ENCODE measurements around the gene CAPN10. TPM values are rescaled to one million over a fixed set of nuclear protein-coding genes. Genes with fewer than 3 reads are reported as not detected.
"Not testable (repeated sequence)": the region's sequence is repeated elsewhere in the genome, so short reads cannot be mapped to it uniquely, and the experiment has no call there.

Gene CAPN10
- total RNA-seq, 1 donor from 2014 or later = 12.3 TPM

GRCh38 chr2:240563231-240563630 lies 23.3 kb upstream of the CAPN10 start:
- DNase-seq (ENCODE audit: low spot score) = not testable (repeated sequence)

DNA sequence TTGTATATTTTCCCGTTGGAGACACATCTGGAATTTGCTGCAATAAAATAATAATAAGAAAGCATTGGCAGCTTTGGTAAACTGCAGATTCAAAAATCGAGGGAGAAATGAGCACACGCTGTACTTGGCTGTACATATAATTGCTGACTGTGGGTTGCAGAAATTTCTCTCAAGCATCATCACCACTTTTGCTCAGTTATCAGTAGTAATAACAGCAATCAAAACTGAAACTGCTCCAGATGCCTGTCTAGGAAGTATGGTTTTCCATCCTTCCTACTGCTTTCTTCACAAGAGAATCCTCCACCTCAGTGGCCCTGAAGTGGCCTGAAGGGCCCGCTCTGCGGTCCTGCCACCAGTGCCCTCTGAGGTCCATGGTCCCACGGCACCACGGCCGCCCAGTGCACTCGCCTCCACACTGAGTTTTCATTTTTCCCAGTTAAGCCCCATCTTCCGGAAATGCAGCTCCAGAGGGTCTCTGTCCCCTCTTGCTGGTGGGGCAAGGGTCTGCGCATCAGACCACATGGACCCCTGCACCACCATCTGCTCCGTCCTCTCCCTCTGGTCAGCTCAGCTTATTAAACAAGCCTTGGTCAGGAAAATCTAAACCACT lies 22.5 kb upstream of the CAPN10 start:
- no peak for DNase-seq (ENCODE audit: low spot score)

- no peak for DNase-seq (ENCODE audit: low spot score)
Observed at GRCh38 chr2:240564561-240565332, 21.8 kb upstream of the CAPN10 start.

- DNase-seq (ENCODE audit: low spot score) = peak; percentile 91
Observed at GRCh38 chr2:240565333-240566202, 21.0 kb upstream of the CAPN10 start.

GRCh38 chr2:240566203-240567136 lies 20.1 kb upstream of the CAPN10 start:
- DNase-seq (ENCODE audit: low spot score) = peak; percentile 94

GRCh38 chr2:240567137-240567871 lies 19.2 kb upstream of the CAPN10 start:
- no peak for DNase-seq (ENCODE audit: low spot score)

- peak; percentile 19 for DNase-seq (ENCODE audit: low spot score)
Observed at GRCh38 chr2:240567872-240568677, 18.5 kb upstream of the CAPN10 start, which contains the start of gene RNPEPL1. RNPEPL1 (plus strand) TSS chr2:240568484; CDS start chr2:240568587, 103 bp downstream.

DNA sequence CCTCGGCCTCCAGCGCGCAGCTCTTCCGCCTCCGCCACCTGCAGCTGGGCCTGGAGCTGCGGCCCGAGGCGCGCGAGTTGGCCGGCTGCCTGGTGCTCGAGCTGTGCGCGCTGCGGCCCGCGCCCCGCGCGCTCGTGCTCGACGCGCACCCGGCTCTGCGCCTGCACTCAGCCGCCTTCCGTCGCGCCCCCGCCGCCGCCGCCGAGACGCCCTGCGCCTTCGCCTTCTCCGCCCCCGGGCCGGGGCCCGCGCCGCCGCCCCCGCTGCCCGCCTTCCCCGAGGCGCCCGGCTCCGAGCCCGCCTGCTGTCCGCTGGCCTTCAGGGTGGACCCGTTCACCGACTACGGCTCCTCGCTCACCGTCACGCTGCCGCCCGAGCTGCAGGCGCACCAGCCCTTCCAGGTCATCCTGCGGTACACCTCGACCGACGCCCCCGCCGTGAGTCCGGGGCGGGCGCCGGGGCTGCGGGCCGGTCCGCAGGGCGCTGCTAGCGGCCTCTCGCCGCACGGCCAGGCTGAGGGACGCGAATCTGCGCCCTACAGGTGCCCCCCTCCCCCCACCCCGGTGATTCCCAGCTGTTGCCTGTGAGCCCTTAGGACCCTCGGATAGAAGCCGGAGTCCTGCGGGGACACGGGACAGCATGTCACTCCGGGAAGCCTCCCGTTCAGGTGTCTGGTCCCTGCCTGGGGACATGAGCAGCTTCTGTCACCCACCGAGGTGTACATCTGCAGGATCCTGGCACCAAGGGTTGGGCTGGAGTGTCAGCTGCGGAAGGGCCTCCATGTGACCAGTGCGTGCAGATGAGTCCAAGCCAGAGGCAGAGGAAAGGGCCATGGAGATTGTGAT lies 17.6 kb upstream of the CAPN10 start:
- DNase-seq (ENCODE audit: low spot score) = peak; percentile 59

DNA sequence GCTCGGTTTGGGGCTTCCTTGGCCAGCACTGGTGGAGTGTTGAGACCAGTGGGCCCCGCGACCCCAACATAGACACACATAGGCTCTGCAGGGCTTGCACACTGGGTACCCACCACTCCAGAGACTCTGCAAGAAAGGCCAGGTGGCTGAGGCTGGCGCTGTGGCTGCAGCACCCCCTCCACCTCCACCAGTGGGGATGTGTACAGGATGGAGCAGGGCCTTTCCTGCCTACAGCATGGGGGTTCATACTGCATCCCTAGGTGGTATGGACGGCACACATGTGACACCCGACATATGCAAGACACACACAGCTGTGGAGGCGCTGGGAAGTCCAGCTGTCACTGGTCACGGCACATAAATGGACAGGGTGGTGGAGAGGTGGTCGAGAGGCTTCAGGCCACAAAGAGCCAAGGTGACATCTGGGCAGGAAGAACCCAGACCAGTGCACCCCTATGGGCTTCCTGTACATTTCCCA lies 17.0 kb upstream of the CAPN10 start:
- no peak for DNase-seq (ENCODE audit: low spot score)

DNA sequence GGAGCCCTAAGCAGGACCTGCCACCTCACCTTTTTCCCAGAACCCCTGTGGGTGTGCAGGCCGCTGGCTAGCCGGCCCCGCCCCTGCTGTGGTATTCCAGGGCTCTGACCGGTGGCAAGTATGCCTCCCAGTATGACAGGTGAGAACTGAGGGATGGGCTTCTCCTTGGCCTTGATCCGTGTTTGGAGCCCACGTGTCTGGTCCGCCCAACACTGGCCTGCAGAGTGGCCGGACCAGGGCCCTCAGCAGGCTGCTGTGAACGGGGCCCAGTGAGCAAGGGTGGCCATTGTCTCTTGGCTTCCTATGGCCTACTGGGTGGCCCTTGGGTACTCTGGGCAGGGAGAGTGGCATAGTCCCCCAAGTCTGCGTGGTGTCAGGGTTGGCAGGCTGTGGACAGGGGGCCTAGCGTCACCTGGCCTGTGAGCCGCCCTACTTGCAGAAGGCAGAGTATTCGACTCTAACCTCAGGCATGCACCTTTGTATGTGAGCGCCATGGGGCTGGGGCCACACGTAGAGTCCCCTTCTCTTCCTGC lies 16.5 kb upstream of the CAPN10 start:
- DNase-seq (ENCODE audit: low spot score) = no peak

DNA sequence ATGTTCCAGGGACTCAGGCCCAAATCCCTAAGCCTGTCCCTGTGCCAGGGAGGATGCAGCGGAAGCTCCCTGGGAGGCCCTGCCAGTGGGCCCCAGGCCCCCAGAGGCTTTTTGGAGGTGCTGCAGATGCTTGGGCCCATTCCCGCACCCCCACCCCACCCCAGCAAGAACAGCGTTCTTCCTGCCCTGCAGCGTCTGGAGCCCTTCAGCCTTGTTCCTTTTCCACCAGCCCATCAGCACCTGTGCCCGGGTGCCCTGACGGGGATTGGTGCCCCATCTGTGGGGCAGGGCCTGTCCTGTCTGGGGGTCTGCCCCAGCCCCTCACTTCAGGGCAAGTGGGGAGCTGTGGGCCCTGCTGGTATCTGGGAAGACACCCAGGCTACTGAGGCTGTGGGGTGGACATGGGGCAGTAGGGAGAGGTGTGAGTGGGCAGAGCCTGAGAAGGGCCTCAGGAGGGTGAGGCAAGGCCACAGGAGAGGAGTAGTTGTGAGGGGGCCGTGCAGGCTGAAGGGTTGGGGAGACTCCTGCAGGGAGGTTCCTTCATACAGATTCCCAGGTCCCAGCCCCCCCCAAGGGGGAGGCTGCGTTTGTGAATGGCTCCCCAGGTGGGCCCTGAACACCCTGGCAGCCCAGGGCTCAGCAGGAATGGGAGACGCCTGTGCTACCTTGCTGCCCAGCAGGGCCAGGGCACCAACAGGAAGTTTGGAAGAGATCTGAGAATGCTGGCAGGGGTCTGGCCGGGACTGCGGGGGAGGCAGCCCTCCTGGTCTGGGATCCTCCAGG lies 15.8 kb upstream of the CAPN10 start:
- DNase-seq (ENCODE audit: low spot score) = no peak

DNA sequence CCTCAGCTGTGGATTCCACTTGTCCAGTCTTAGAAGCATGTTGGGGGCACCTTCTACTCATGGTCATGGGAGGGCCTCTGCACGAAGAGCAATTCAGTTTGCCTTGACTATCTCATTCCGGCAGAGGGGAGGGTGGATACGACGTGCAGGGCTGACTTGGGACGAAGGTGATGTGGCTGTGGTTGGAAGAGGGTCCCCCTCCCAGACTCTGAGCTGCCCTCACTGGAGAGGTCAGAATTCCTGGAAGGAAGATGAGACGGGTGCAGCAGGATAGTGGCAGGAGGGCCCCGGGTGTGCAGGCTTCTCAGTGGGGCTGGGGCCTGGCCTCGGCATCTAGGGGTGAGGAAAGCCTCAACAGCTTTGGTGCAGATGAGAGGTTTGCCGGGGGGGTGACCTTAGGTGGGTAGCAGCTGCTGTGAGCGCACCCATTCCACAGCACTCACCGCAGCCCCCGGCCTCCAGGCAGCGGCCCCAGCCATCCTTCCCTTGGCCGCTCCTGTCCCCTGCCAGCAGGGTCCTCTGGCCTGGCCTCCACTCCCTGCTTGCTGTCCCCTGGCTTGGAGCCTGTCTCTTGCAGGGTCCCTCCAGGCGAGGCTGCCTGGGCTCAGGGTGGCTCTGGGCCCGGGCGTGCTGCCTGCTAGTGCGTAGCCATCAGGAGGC lies 15.1 kb upstream of the CAPN10 start:
- DNase-seq (ENCODE audit: low spot score) = no peak

DNA sequence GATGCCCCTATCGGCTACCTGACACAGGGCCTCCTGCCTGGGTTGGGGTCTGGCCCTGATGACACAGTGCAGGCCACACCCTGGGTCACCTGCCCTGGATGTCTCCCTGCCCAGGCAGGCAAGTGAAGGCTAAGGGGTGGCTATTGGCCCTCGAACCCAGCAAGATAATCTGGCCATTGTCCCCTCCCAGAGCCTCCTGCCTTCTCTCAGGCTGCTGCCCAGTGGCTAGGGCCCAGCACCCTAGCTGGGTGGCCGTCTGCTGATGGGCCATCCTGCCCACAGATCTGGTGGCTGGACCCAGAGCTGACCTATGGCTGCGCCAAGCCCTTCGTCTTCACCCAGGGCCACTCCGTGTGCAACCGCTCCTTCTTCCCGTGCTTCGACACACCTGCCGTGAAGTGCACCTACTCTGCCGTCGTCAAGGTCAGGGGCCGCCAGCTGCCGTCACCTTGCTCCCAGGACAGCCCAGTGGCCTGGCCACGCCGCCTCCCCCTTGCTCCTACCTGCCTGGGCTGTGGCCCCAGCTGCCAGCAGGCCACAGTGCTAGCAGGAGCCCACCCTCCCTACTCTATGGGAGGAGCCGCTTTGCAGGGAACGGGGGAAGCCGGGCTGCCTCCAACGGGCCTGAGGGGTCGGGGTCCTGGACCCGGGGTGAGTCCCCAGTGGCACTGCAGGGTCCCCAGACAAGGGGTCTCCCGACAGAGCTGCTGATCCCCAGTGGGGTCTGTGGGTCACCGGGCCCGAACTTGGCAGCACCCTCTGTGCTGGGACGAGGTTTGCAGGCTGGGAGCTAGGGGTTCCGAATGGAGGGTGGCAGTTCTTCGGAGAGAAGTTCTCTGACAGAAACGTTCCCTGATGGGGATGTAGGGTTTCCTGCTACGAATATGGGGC lies 14.1 kb upstream of the CAPN10 start:
- DNase-seq (ENCODE audit: low spot score) = no peak

- no peak for DNase-seq (ENCODE audit: low spot score)
Observed at GRCh38 chr2:240573071-240573515, 13.4 kb upstream of the CAPN10 start.

GRCh38 chr2:240573516-240574385 lies 12.8 kb upstream of the CAPN10 start:
- no peak for DNase-seq (ENCODE audit: low spot score)

All from umbilical cord (tissue), 2 donors.